A549 treated with AZD2906 at 1 μM for 4 hours (cell line): ENCODE data around the gene TMED9. TPM values are rescaled to one million over a fixed set of nuclear protein-coding genes. Genes with fewer than 3 reads are reported as not detected.

Source experiments
- total RNA-seq: library from RNA; stranded (reverse); fragments of 200-300 nt; extraction: Qiagen RNA extraction; gene quantifications from 5 replicates; pipeline ENCODE4 v1.2.3, GENCODE V29; 2022

The TMED9 gene
- 276 to 288 TPM (median 279 TPM) in 5 replicates for total RNA-seq

DNA sequence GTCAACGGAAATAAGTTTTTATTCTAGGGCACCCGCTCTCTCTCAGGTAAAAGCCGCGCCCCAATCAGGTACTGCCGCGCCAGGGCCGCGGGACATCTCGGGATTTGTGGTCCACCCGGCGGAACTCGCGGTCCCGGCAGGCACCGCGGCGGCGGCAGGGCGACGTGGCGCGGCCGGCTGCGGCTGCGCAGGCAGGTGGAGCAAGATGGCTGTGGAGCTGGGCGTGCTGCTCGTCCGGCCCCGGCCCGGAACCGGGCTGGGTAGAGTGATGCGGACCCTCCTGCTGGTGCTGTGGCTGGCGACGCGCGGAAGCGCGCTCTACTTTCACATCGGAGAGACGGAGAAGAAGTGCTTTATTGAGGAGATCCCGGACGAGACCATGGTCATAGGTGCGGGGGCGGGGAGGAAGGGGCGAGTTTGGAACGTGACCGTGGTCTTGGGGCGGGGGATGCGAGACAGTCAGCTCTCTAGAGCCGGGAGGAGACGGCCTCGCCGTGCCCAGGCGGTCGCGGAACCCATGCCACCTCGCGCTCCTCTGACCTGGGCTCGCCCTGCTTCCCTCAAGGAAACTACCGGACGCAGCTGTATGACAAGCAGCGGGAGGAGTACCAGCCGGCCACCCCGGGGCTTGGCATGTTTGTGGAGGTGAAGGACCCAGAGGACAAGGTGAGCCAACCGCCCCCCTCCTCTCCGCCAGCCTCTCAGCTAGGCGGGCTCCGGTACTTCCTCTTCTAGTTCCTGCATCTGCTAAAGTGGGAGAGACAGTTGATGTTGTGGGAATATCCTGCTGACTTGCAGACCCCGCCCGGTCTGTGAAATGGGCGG, at the start of gene TMED9:
Gene TMED9, plus strand, starts transcription at position 194 of the 825 bp plus-strand sequence. Its CDS starts 12 bp downstream, at position 206.

DNA sequence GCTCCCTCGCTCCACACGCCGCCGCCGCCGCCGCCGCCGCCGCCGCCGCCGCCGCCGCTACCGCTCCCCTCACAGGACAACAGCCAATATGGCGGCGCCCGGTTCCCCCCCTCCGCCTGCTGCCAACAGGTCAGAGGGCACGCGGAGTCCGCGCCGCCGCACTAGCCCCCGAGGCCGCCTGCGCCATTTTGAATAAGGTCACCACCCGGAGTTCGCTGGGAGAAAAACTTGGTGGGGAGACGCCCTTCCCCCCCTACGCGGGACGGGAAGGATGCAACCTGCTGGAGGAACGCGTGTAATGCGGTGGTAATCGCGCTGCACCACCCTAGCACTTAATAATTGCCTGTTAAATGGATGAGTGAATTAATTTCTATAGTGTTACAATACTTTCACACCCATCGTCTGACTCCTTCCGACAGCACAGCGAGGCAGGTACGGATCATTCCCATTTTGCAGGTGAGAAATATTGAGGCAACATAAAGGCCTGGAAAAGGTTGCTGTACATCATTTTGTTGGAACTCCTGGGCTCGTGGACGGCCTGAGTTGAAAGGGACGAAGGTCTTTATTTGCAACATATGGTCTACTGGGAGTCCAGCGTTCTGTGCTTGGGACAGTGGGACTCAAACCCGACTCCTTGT, 37.4 kb upstream of the TMED9 start, which contains the start of gene FAM193B:
Gene FAM193B, minus strand, starts transcription at position 90 of the 638 bp plus-strand sequence. CDS start 105 bp downstream, outside the sequence.

DNA sequence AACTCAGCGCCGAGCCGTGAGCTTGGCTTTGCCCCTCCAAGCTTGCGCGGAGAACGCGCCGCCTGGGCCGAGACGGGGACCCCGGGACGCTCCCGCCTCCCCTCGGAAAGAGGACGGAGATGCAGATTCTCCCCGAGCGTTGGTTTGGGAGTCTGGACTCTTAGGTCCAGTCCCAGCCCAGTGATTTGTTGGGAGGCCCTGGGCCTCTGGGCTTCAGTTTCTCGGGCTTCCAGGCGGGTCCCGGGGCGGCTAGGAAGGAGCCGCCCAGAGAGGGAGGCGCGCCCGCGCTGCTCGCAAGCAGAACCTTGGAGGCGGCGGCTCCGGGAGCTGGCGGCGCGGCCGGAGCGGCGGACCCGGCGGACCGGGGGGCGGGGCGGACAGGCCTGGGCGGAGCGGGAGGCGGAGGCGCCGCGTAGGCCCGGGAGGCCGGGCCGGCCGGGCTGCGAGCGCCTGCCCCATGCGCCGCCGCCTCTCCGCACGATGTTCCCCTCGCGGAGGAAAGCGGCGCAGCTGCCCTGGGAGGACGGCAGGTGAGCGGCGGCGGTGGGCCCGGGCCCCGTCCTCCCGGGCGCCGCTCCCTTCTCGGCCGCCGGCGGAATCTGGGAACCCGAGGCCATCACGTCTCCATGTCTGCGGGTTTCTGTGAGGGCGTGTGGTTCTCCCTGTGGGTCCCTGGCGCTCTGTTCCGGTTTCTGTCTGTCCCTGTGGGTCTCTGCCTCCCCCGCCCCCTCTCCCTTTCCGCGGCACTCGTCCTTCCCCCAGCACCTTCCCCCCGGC, 7.9 kb downstream of the TMED9 start, which contains the start of gene B4GALT7:
Gene B4GALT7, plus strand, starts transcription at position 402 of the 777 bp plus-strand sequence. Its CDS starts 79 bp downstream, at position 481.

Other genes starting within 250 kb of the TMED9 start
- 194 to 254 TPM (median 201 TPM) in 5 replicates for gene LMAN2, start 240.5 kb upstream of the TMED9 start, total RNA-seq
- 3.8 to 5.4 TPM (median 5.1 TPM) in 5 replicates for gene RGS14, start 234.3 kb upstream of the TMED9 start, total RNA-seq
- gene SLC34A1, start 207.8 kb upstream of the TMED9 start, total RNA-seq: not detected in 5 replicates
- not detected in 5 replicates for gene PFN3, start 191.5 kb upstream of the TMED9 start, total RNA-seq
- 15.9 to 26.4 TPM (median 22.8 TPM) in 5 replicates for gene F12, start 182.6 kb upstream of the TMED9 start, total RNA-seq
- 23.1 to 28.9 TPM (median 27.3 TPM) in 5 replicates for gene GRK6, start 165.5 kb upstream of the TMED9 start, total RNA-seq
- gene PRR7, start 145.4 kb upstream of the TMED9 start, total RNA-seq: 13.8 to 35.0 TPM (median 34.5 TPM) in 5 replicates
- gene DBN1, start 118.6 kb upstream of the TMED9 start, total RNA-seq: 54.9 to 72.4 TPM (median 65.5 TPM) in 5 replicates
- 72.8 to 92.2 TPM (median 80.9 TPM) in 5 replicates for gene PDLIM7, start 94.6 kb upstream of the TMED9 start, total RNA-seq
- gene DOK3, start 82.4 kb upstream of the TMED9 start, total RNA-seq: 1.8 to 5.3 TPM (median 3.6 TPM) in 5 replicates
- gene DDX41, start 75.2 kb upstream of the TMED9 start, total RNA-seq: 84.0 to 122 TPM (median 112 TPM) in 5 replicates
- 19.5 to 29.0 TPM (median 23.9 TPM) in 5 replicates for gene FAM193B, start 37.6 kb upstream of the TMED9 start, total RNA-seq
- 20.4 to 29.3 TPM (median 28.4 TPM) in 5 replicates for gene B4GALT7, start 7.9 kb downstream of the TMED9 start, total RNA-seq
- gene FAM153A, start 190.7 kb downstream of the TMED9 start, total RNA-seq: not detected in 5 replicates